K562 treated with DMSO at 1 percent for 24 hours (cell line): ENCODE measurements around the gene RGL3. TPM values are rescaled to one million over a fixed set of nuclear protein-coding genes. Genes with fewer than 3 reads are reported as not detected.

Source experiments
- total RNA-seq: library from RNA; unstranded; fragments of 300-600 nt; gene quantifications from 2 replicates; pipeline ENCODE4 v1.2.3, GENCODE V29; 2022; ENCODE audit warnings: low read depth; ENCODE audit not compliant: insufficient read depth

Gene RGL3, protein sequence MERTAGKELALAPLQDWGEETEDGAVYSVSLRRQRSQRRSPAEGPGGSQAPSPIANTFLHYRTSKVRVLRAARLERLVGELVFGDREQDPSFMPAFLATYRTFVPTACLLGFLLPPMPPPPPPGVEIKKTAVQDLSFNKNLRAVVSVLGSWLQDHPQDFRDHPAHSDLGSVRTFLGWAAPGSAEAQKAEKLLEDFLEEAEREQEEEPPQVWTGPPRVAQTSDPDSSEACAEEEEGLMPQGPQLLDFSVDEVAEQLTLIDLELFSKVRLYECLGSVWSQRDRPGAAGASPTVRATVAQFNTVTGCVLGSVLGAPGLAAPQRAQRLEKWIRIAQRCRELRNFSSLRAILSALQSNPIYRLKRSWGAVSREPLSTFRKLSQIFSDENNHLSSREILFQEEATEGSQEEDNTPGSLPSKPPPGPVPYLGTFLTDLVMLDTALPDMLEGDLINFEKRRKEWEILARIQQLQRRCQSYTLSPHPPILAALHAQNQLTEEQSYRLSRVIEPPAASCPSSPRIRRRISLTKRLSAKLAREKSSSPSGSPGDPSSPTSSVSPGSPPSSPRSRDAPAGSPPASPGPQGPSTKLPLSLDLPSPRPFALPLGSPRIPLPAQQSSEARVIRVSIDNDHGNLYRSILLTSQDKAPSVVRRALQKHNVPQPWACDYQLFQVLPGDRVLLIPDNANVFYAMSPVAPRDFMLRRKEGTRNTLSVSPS
- 1.6 and 2.7 TPM in 2 replicates for total RNA-seq

GRCh38 chr19:11418549-11419506, at the start of gene RGL3:
Gene RGL3, minus strand, starts transcription at chr19:11419314. Its CDS starts 36 bp downstream, at chr19:11419278.

GRCh38 chr19:11435057-11435832, 16.1 kb upstream of the RGL3 start, which contains the start of the genes ODAD3 and PRKCSH:
Gene ODAD3, minus strand, starts transcription at chr19:11435121. Its CDS starts 105 bp downstream, at chr19:11435016.
Gene PRKCSH, plus strand, starts transcription at chr19:11435635. Its CDS starts 483 bp downstream, at chr19:11436118.

DNA sequence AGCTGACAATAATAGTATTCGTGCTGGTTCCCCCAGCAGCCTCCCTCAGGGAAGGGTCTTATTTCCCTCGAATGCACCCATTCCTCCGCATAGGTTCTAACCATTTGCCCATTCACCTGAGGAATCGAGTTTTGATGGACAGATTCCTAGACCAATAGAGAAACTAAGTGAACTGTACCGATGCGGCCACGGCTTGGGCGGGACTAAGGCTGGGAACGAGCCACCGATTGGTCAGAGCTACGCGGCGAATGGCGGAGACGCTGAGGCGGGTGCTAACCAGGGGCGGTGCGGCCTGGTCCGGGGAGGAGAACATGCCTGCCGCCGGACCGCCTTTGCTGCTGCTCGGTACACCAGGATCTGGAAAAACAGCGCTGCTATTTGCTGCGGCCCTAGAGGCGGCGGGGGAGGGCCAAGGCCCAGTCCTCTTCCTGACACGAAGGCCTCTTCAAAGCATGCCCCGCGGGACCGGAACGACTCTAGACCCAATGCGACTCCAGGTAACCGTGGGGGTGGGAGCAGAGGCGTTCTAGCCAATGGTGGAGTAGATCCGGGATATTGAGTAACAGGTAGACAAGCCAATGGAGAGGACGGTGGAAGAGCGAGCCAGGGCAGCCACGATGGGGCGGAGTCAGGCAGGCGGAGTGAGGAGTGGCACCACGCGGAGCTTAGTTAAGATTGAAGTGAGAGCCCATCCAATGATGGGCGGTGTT, 44.5 kb downstream of the RGL3 start, which contains the start of gene SWSAP1:
TSS of gene SWSAP1 (plus strand) at position 234 of the 710 bp plus-strand sequence. CDS start at position 249, 15 bp downstream.

DNA sequence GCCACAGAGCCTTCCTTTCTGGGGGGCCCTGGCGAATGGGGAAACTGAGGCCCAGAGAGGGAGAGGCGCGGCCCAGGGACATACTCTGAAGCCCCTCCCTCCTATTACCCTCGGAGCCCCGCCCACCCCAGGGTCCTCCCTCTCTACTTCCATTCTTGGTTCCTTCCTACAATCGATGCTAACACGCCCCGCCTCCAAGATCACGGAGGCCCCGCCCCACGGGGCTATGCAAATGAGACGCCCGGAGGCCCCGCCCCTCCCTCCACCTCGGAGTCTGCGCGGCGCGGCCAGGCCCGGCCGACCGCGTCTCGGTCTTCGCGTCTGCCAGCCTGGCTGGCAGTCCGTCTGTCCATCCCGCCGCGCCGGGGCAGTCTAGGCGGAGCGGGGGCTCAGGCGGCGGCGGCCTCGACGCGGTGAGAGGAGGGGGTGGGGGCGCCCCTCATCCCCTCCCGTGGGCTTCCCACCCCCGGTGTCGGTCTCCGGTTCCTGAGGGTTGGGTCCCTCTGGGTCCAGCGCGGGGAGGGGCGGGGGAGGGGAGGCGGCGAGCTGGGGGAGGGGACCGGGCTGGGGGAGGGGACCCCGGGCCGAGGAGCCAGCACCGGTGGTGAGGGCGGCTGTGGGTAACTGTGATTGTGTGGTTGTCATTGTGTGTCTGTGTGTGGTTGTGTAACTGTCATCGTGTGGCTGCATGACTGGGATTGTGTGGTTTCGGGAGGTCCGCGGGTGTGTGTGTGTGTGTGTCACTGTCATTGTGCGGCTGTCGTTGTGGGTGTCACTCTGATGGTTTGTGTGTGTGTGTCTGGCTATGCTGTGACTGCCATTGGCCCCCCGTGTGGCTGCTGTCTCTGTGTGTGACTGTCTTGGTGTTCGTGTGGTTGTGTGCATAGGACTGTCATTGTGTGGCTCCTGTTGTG, 63.7 kb downstream of the RGL3 start, which contains the start of gene PLPPR2:
TSS of gene PLPPR2 (plus strand) at position 273 of the 914 bp plus-strand sequence. CDS start 2,242 bp downstream, outside the sequence.

GRCh38 chr19:11346104-11346940, 72.8 kb downstream of the RGL3 start, which contains the start of the genes CCDC159 and TMEM205:
Gene CCDC159, plus strand, starts transcription at chr19:11346519. Its CDS starts 88 bp downstream, at chr19:11346607.
Gene TMEM205, minus strand, starts transcription at chr19:11346268. Its CDS starts 649 bp downstream, at chr19:11345619.

Other genes with a start within 250 kb of the RGL3 start
- gene KANK2, start 221.8 kb downstream of the RGL3 start, total RNA-seq = 44.3 and 58.6 TPM in 2 replicates
- not detected in 2 replicates for gene ANGPTL8, start 179.7 kb downstream of the RGL3 start, total RNA-seq
- gene DOCK6, start 156.8 kb downstream of the RGL3 start, total RNA-seq = 12.1 and 12.5 TPM in 2 replicates
- gene TSPAN16, start 123.2 kb downstream of the RGL3 start, total RNA-seq = not detected in 2 replicates
- gene RAB3D, start 79.7 kb downstream of the RGL3 start, total RNA-seq = 5.1 and 5.7 TPM in 2 replicates
- 107 and 112 TPM in 2 replicates for gene TMEM205, start 73.0 kb downstream of the RGL3 start, total RNA-seq
- 14.3 and 19.7 TPM in 2 replicates for gene CCDC159, start 72.8 kb downstream of the RGL3 start, total RNA-seq
- gene PLPPR2, start 63.9 kb downstream of the RGL3 start, total RNA-seq = 41.0 and 41.2 TPM in 2 replicates
- 3.0 and 5.2 TPM in 2 replicates for gene SWSAP1, start 44.6 kb downstream of the RGL3 start, total RNA-seq
- gene EPOR, start 35.0 kb downstream of the RGL3 start, total RNA-seq = 14.7 and 15.9 TPM in 2 replicates
- 0.50 and 1.2 TPM in 2 replicates for gene ODAD3, start 15.8 kb upstream of the RGL3 start, total RNA-seq
- 404 and 415 TPM in 2 replicates for gene PRKCSH, start 16.3 kb upstream of the RGL3 start, total RNA-seq
- gene ELAVL3, start 61.7 kb upstream of the RGL3 start, total RNA-seq = 0.05 TPM in 1 of 2 replicates, not detected in the other
- 11.6 and 20.0 TPM in 2 replicates for gene ZNF653, start 86.5 kb upstream of the RGL3 start, total RNA-seq
- gene ECSIT, start 109.8 kb upstream of the RGL3 start, total RNA-seq = 46.1 and 50.7 TPM in 2 replicates
- gene CNN1, start 119.5 kb upstream of the RGL3 start, total RNA-seq = 4.3 and 7.9 TPM in 2 replicates
- gene ELOF1, start 139.9 kb upstream of the RGL3 start, total RNA-seq = 141 and 149 TPM in 2 replicates
- 26.9 and 28.5 TPM in 2 replicates for gene ACP5, start 158.3 kb upstream of the RGL3 start, total RNA-seq
- gene ZNF627, start 178.2 kb upstream of the RGL3 start, total RNA-seq = 9.0 and 9.4 TPM in 2 replicates